GM12874 (cell line): ENCODE data around the gene RETREG3.

Experiments
- TF ChIP-seq, protein P1 (sequence below): IDR thresholded peaks from 2 replicates; pipeline ENCODE4 v1.5.1; 2011; ENCODE audit warnings: low read depth, mild to moderate bottlenecking, control low read depth, low read length, moderate library complexity; ENCODE audit not compliant: insufficient read depth

The RETREG3 gene

DNA sequence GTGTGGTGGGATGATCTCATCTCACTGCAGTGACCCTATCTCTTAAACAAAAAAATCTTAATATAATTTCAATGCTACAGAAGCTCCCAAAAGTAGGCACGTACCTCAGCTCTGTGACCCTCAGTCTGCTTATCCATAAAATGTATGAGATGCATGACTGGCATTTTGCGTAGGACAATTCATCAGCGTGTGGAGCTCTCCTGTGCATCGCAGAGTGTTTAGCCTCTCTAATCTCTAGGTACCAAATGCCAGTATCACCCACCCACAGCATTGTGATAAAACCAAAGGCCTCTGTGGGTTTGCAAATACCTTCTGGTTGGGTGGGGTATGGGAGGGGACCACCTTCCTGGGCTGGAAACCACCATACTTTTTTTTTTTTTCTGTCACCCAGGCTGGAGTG is 30.9 kb upstream of the RETREG3 start:
- TF ChIP-seq, protein P1, sequence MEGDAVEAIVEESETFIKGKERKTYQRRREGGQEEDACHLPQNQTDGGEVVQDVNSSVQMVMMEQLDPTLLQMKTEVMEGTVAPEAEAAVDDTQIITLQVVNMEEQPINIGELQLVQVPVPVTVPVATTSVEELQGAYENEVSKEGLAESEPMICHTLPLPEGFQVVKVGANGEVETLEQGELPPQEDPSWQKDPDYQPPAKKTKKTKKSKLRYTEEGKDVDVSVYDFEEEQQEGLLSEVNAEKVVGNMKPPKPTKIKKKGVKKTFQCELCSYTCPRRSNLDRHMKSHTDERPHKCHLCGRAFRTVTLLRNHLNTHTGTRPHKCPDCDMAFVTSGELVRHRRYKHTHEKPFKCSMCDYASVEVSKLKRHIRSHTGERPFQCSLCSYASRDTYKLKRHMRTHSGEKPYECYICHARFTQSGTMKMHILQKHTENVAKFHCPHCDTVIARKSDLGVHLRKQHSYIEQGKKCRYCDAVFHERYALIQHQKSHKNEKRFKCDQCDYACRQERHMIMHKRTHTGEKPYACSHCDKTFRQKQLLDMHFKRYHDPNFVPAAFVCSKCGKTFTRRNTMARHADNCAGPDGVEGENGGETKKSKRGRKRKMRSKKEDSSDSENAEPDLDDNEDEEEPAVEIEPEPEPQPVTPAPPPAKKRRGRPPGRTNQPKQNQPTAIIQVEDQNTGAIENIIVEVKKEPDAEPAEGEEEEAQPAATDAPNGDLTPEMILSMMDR, result no peak

DNA sequence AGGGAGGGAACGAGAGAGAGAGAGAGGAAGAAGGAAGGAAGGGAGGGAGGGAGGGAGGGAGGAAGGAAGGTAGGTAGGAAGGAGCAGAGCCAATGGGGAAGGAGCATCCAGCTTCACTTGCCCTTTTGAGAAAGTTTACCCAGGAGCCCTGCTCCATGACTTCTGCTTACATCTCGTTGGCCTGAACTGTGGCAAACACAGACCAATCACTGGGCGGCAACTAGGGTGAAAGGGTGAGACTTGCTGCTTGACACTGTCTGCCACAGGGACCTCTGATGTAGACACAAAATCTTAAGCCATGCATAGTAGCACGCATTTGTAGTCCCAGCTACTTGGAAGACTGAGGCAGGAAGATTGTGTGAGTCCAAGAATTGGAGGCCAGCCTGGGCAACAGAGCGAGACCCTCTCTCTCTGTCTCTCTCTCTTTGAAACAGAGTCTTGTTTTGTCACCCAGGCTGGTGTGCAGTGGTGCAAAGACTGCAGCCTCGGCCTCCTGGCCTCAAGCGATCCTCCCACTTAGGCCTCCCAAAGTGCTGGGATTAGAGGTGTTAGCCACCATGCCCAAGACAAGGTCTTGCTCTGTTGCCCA is 30.4 kb upstream of the RETREG3 start:
- TF ChIP-seq, protein P1, result no peak

DNA sequence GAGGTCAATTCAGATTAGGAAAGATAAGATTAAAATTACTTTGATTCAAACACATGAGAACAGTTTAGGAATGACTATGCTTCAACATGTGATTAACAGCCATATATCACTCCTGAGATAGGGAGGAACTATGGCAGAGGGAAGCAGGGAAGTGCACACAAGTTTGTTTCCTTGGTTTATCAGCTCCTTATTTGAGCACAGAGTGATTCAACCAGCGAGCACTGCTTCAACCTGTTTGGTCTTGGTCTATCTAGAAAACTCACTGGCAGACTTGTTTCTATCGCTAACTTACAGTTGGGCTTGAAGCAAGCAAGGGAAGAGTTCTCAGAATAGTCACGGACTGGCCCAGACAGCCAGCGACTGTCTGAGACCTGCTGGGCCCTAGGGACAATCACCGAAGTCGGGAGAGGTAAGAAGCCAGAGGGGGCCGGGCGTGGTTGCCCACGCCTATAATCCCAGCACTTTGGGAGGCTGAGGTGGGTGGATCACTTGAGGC is 23.8 kb upstream of the RETREG3 start:
- TF ChIP-seq, protein P1, result no peak

DNA sequence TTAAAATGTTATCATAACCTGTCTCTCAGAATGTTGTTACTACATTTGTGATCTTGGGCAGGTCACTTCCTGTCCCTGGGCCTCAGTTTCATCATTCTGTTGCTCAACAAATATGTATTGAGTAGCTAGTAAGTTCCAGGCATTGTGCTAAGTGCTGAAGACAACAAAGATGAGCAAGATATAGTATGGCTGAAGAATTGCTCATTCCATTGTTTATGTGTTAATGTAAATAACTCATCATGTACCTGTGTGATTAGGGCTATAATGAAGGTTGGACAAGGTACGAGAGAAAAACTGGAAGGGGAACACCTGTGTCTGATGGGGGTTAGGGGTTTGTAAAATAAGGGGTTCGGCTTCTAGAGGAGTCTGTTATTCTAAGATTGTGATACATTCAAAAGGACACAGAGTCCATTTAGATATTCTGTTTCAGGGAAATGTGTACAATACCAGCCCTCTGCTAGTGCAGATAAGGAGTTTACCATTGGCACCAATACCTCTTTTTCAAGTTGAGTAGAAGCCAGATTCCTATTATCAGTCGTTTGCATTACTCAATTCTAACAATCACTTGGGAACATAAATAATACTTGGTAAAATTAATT is 20.3 kb upstream of the RETREG3 start:
- TF ChIP-seq, protein P1, result no peak

DNA sequence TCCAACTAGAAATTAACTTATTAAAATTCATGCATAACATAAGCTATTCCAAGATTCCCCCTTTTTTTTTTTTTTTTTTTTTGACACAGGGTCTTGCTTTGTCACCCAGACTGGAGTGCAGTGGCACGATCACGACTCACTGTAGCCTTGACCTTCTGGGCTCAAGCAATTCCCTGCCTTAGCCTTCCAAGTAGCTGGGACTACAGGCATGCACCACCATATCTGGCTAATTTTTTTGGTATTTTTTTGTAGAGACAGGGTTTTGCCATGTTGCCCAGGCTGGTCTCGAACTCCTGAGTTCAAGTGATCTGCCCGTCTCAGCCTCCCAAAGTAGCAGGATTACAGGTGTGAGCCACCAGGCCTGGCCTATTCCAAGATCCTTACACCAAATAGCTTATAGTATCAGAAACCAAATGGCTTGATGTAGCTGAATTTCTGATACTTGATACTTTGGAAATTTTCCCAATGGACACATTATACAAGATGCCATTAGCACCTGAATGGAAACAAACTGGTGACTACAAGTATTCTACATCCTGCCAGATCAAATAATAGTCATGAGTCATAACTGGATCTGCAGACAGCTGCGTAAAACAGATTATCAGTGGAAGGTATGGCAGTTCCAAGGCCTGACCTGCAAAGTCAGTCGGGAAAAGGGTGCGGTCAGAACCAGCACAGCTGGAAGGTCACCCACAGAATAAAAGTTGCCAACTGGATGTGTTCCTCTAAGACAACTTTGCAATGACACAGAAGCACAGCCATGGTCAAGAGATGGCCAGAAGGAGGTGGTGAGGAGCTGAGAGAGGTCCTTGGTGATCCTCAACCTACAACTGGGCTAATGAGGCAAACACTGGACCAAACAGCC is 14.8 kb upstream of the RETREG3 start:
- TF ChIP-seq, protein P1, result no peak

DNA sequence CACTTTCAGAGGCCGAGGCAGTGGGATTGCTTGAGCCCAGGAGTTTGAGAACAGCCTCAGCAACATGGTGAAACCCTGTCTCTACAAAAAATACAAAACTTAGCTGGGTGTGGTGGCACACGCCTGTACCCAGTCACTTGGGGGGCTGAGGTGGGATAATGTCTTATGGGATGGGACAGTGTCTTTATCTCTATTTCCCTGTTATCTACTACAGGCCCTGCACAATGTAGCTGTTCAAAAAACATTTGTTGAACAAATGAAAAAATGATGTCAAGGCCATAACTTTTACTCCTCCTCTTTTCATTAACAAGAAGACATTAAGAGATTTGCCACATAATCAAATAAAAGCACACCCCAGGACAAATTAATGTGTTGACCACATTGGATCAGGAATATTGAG is 14.1 kb upstream of the RETREG3 start:
- TF ChIP-seq, protein P1, result no peak

DNA sequence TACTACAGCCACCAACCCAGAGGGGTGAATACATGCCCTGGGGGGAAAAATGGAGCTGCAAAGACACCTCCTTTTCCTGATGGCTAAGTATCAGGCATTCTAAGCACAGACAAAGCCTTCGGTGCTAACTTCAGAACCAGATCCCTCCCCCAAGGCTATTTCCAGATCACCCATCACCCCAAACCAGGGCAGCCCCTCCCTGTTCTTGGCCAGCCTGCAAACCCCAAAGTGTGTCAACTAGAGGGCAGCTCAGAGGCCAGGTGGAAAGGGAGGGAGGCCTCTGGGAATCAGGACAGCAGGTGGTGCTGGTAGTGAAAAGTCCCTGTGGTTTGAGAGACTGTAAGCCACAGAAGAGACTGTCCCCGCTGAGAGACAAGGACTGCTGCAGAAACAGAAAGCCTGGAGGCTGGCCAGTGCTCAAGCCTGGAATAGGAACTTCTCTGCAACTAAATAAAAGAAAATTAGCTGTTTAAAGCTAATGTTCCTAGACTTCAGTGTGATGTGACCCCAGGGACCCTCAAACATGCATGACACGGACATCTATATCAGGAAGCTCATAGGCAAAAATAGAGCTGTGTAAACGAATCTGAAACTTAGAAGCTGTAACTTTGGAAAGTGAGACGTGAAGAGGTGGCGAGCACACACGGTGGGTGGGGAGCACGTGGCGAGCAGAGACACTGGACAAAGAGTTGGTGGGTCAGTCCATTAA is 9.4 kb upstream of the RETREG3 start:
- TF ChIP-seq, protein P1, result 0 out of 2 replicates have a peak, but pooled peaks have one; percentile 9
